Measurements from ENCODE around the gene CNTN6.

The CNTN6 gene

DNA sequence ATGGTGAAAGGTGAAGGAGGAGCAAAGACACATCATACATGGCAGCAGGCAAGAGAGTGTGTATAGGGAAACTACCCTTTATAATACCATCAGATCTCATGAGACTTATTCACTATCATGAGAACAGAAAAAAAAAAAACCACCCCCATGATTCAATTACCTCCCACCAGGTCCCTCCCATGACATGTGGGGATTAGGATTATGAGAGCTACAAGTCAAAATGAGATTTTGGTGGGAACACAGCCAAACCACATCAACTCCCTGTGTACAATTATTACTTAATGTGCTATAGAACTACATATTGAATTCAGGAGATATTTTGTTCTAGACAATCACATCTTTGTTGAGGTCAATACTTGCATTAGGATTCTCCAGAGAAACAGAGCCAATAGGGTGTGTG lies 313.4 kb downstream of the CNTN6 start:
- DNase-seq (ENCODE audit: low read depth in 2 of 2): no peak

DNA sequence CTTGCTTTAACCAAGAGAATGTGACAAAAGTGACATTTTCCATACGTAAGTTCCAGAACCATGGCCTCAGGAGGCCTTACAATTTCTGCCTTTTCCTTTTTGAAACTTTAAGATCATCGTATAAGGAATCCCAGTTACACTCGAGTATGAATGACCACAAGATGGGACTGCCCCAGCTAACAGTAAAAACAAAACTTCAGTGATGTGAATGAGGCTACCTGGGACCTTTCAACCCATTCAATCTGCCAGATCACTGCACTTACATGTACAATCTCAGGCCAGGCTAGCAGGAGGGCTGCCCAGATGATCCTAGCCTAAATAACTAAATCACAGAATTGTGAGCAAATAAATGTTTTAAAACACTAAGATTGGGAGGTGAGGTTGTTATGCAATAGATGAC lies 328.8 kb downstream of the CNTN6 start:
- DNase-seq (ENCODE audit: low read depth in 2 of 2): no peak

DNA sequence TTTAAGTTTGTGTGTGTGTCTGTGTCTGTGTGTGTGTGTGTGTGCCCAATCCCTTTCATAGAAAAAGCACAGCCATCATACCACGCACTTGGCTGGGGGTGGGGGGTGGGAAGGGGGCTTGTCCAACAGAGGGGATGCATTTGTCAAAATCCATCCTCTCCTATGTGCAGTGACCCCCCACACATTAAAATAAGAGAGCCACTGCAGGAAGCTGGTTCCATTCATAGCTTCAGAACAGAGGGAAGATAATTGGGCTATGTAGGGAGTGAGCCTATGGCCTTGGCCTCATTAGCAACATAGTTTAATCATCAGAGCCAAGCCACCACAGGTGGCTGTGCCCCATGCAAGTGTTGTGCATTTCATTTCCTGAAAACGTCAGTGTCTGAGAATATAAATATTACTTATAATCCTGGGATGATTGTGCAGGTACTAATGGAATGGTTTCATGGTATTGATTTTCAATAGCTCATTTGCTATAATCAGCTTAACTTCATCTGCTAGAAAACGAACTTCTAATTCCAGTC lies 330.8 kb downstream of the CNTN6 start:
- no peak for DNase-seq (ENCODE audit: low read depth in 2 of 2)

DNA sequence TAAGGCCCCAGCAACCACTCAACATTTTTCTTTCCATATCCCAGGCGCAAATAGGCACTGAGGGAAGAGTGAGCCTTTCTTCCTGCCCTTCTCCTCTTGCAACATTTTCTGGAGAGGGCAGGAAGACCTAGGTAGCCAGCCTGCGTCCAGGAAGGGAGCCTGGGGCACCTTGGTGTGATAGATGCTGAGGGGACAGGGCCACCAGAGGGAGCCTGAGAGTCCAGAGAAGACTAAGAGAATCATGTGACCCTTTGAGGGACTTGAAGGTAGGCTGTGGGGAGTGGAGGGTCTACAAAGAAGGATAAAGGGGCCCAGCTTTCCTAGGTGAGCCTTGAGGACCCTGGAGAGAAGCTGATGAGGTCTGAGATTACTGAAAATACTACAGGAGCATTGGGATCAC lies 346.6 kb downstream of the CNTN6 start:
- DNase-seq (ENCODE audit: low read depth in 2 of 2): no peak

DNA sequence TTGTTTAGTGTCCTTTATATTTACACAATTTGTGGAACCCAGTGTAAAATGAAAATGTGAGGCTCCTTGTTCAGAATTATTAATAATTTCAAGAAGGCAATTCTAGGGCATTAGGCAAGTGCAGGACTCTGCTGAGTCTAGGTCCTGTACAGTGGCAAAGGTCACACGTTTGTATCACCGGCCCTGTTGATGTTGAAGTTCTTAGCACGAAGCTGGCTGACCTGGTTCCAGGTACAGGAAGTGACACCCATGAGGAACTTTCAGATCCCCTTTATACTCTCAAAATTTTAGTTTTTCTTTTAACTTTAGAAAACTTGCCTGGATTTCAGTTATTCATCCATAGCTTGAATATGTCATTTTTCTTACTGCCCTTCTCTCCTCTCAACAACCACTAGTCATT lies 349.4 kb downstream of the CNTN6 start:
- no peak for DNase-seq (ENCODE audit: low read depth in 2 of 2)

DNA sequence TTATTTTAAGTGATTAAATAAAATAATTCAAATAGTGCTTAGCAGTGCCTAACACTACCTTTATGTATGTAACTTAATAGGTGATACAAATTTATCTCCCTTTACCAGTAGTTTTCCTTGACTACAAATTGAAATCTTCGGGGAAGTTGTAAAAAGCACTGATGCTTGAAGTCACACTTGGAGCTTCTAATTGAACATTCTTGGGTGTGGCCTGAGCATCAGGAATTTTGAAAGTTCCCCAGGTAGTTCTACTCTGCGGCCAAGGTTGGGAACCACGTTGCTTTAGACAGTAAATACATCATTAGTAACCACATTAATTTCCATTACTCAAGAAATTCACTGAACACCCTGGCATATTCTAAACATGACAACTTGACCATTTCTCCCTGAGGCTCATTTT lies 351.4 kb downstream of the CNTN6 start:
- DNase-seq (ENCODE audit: low read depth in 2 of 2): no peak

DNA sequence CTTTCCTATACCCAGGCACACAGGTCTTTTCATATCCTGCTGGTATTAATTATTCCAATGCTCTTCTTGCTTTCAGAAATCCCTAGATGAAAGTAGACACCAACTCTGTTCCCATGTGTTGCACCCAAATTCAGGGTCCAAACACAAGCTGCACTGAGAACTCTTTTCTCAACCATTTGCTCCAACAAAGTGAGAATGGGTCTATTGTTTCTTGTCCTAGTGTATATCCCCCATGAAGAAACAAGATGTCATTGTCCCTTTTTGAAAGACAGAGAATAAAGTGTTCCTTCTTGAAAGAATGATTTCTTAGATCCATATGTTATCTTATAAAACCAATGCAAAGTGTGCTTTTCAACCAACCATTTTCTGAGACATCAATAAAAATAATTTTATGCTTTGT lies 353.7 kb downstream of the CNTN6 start:
- DNase-seq (ENCODE audit: low read depth in 2 of 2): no peak

DNA sequence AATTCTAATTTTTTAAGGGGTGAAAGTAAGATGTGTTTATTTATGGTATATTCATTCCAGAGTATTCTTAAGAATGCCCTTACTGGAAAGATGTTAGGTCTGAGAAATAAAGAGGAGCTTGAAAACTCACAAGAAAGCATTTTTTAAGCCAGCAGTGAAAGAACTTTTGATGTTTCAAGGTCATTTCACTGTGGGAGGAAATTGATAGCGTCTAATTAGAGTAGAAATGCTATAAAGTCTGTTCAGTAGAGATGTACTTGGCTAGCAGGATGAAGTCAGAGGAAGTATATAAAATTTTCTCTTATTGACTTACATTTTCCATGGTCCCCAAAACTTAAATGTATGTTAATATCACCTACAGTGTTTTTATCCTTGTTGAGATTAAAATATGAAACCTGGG lies 354.6 kb downstream of the CNTN6 start:
- DNase-seq (ENCODE audit: low read depth in 2 of 2): no peak

DNA sequence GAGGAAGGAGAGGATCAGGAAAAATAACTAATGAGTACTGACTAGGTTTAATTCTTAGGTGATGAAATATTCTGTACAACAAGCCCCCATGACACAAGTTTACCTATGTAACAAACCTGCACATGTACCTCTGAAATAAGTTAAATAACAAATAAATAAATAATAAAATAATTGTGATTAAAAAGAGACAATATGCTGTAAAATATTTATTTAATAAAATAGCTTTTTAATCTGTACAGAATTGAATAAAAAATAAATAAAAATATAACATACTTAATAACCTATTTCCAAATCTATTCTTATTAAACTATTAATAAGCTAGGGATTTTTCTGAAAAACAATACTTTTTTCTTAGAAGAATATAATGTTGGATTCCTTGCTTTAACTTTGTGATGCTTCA lies 355.6 kb downstream of the CNTN6 start:
- DNase-seq (ENCODE audit: low read depth in 2 of 2): no peak

Measured in stimulated activated CD4-positive, alpha-beta T cell treated with anti-CD3 and anti-CD28 coated beads, Interleukin-12 subunit alpha, Interleukin-12 subunit beta, amount 100 ng/mL, for 24 hours (primary cell).